ENCODE data around the gene LAMB3. TPM values are rescaled to one million over a fixed set of nuclear protein-coding genes. Genes with fewer than 3 reads are reported as not detected.
A peak's percentile ranks its signal among the peaks of the same experiment; 100 is the strongest.

Gene LAMB3
- total and polyA plus RNA-seq, 4 experiments from 2014 or later, result 0.18 to 0.69 (median 0.38) TPM; not detected in 1

DNA sequence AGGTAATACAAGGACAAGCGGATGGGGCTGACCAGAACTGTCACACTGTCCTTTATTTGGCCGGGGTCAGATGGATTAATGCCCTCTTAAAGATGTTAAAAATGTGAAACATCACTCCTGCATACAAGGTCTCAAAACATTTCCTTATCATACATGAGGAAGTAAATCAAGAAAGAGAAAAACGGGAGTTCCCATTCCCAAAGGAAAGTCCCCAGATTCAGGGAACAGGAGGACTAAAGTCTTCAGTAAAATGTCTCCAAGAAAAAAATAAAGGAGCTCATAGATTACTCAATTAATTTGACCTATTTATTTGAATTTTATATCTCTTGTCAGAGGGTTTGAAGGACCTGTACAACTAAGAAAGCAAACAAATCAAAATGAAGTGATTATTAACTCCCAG lies 39.0 kb upstream of the LAMB3 start:
- Mint-ChIP-seq H3K4me3 (no peak overlapping the region), H3K27me3 (peaks cover 0 to 2% of the 10 kb centered on the region in 2 donors), H3K9me3 (no peaks in the 10 kb centered on the region), H3K27ac (peak overlapping the region in 3 of 7 donors; percentile 23 to 38 (median 37)), H3K4me1 (peaks cover 30 to 36% (median 33%) of the 10 kb centered on the region in 4 donors), H3K36me3 (no peaks in the 10 kb centered on the region)
- H3K36me3 ChIP-seq (ENCODE audit: insufficient read depth, low read length), result no peaks in the 10 kb centered on the region
- intact Hi-C loops (cut with micrococcal nuclease), result loop anchor here (5.0 kb wide), 2 partner anchors 136 to 1039 kb away; partner anchors contain the start of gene UTP25
- DNase-seq, result no peak
- H3K27ac ChIP-seq (ENCODE audit: low read depth, low read length), result no peak overlapping the region
- POLR2A ChIA-PET (ENCODE audit: partially characterized antibody), result interaction anchor here (1.4 to 1.6 kb wide), 2 partner anchors 58 to 78 kb away, joined by 3 to 5 read pairs; no protein-coding TSS in a partner anchor
- CTCF ChIA-PET (ENCODE audit: partially characterized antibody), result interaction anchor here (0.8 to 11.1 kb wide), 17 partner anchors 9 to 132 kb away, joined by 3 to 124 read pairs (median 9); partner anchors contain the start of gene G0S2
- H3K27me3 ChIP-seq (ENCODE audit: insufficient read depth, low read length), result no peaks in the 10 kb centered on the region
- H3K4me3 ChIP-seq (ENCODE audit: low read length in 2 of 2), result no peak overlapping the region
- H3K9me3 ChIP-seq (ENCODE audit: control insufficient read depth in 1 of 2, low read length in 2 of 2), result no peaks in the 10 kb centered on the region
- peaks cover 31% of the 10 kb centered on the region for H3K4me1 ChIP-seq (ENCODE audit: insufficient read depth, low read length)

DNA sequence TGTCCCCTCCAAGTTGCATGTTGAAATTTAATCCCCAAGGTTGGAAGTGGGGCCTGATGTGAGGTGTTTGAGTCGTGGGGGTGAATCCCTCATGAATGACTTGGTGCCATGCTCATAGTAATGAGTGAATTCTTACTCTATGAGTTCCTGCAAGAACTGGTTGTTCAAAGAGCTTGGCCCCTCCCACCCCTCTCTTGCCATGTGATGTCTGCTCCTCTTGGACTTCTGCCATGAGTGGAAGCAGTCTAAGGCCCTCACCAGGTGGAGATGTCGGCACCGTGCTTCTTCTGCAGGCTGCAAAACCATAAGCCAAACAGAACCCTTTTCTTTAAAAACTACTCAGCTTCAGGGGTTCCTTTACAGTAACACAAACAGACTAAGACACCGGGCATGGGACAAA lies 37.3 kb upstream of the LAMB3 start:
- H3K9me3 Mint-ChIP-seq, result no peaks in the 10 kb centered on the region
- CTCF ChIA-PET (ENCODE audit: partially characterized antibody), result interaction anchor here (0.8 to 11.1 kb wide), 12 partner anchors 18 to 134 kb away, joined by 3 to 124 read pairs (median 4); no protein-coding TSS in a partner anchor
- no peak overlapping the region for H3K4me3 ChIP-seq (ENCODE audit: low read length in 2 of 2)
- H3K4me1 ChIP-seq (ENCODE audit: insufficient read depth, low read length), result peaks cover 48% of the 10 kb centered on the region
- H3K27me3 Mint-ChIP-seq, result peaks cover 0 to 2% of the 10 kb centered on the region in 2 donors
- H3K27ac ChIP-seq (ENCODE audit: low read depth, low read length), result no peak overlapping the region
- no peak overlapping the region for H3K4me3 Mint-ChIP-seq
- no peaks in the 10 kb centered on the region for H3K36me3 ChIP-seq (ENCODE audit: insufficient read depth, low read length)
- intact Hi-C loops (cut with micrococcal nuclease), result no loop called here
- H3K36me3 Mint-ChIP-seq, result no peaks in the 10 kb centered on the region
- no peaks in the 10 kb centered on the region for H3K27me3 ChIP-seq (ENCODE audit: insufficient read depth, low read length)
- POLR2A ChIA-PET (ENCODE audit: partially characterized antibody), result interaction anchor here (0.8 to 1.2 kb wide), 2 partner anchors 79 to 135 kb away, joined by 3 to 4 read pairs; no protein-coding TSS in a partner anchor
- H3K9me3 ChIP-seq (ENCODE audit: control insufficient read depth in 1 of 2, low read length in 2 of 2), result no peaks in the 10 kb centered on the region
- no peak for DNase-seq
- H3K27ac Mint-ChIP-seq, result peak overlapping the region in 3 of 7 donors; percentile 11 to 47 (median 39)
- peaks cover 44 to 51% (median 47%) of the 10 kb centered on the region in 4 donors for H3K4me1 Mint-ChIP-seq

DNA sequence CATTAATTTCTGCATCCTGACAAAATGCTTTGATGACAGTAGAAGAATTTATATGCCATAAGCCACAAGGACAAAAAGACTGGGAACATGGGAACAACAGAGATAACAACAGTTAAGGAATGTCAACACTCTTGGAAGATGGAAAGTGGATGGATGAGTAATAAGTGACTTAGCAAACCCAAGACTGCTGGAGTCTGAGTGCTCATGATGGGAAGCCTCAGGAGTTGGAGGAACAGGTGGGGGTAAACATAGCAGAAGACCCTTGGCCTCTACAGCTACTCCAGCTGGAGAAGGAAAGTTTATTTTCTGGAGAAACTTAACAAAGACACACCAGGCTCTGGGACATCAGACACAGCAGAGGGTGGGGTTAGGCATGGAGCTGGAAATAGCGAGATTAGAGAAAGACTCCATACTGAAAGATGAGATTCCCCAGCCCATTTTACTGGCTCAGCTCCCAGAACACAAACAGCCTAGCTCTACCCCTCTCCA lies 36.6 kb upstream of the LAMB3 start:
- intact Hi-C loops (cut with micrococcal nuclease), result no loop called here
- CTCF ChIA-PET (ENCODE audit: partially characterized antibody), result interaction anchor here (0.5 to 11.1 kb wide), 10 partner anchors 14 to 135 kb away, joined by 3 to 124 read pairs (median 4); partner anchors contain the start of gene G0S2
- Mint-ChIP-seq H3K27me3 (peaks cover 0 to 2% of the 10 kb centered on the region in 2 donors), H3K27ac (peak overlapping the region in 1 of 7 donors; percentile 28), H3K9me3 (no peaks in the 10 kb centered on the region), H3K4me1 (peaks cover 44 to 52% (median 50%) of the 10 kb centered on the region in 4 donors), H3K36me3 (no peaks in the 10 kb centered on the region), H3K4me3 (no peak overlapping the region)
- no peaks in the 10 kb centered on the region for H3K36me3 ChIP-seq (ENCODE audit: insufficient read depth, low read length)
- DNase-seq, result no peak
- H3K4me3 ChIP-seq (ENCODE audit: low read length in 2 of 2), result no peak overlapping the region
- H3K27ac ChIP-seq (ENCODE audit: low read depth, low read length), result no peak overlapping the region
- H3K27me3 ChIP-seq (ENCODE audit: insufficient read depth, low read length), result no peaks in the 10 kb centered on the region
- peaks cover 54% of the 10 kb centered on the region for H3K4me1 ChIP-seq (ENCODE audit: insufficient read depth, low read length)
- POLR2A ChIA-PET (ENCODE audit: partially characterized antibody), result interaction anchor here (0.8 to 1.2 kb wide), 2 partner anchors 79 to 135 kb away, joined by 3 to 4 read pairs; no protein-coding TSS in a partner anchor
- no peaks in the 10 kb centered on the region for H3K9me3 ChIP-seq (ENCODE audit: control insufficient read depth in 1 of 2, low read length in 2 of 2)

DNA sequence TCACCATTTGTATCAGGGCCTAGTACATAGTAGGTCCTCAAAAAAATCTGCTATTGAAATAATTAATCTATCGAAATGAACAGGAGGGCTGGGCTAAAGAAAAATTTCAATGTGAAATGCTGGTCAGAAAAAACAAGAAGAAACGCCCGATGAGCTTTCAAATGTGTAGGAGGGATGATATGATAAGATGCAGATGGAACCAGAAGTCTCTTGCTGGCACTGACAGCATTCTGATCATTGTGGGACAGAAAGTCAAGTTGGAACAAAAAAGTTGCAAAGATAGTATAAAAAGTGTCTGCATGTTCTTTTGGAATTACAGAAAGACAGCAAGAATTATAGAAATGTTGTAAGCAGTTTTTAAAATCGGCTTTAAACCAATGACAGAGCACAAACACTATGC lies 34.1 kb upstream of the LAMB3 start:
- Mint-ChIP-seq H3K36me3 (no peaks in the 10 kb centered on the region), H3K27me3 (no peaks in the 10 kb centered on the region), H3K4me3 (peak overlapping the region; percentile 6 to 88 (median 78)), H3K9me3 (no peaks in the 10 kb centered on the region), H3K27ac (peak overlapping the region in 6 of 7 donors; percentile 36 to 89 (median 66)), H3K4me1 (peaks cover 39 to 52% (median 41%) of the 10 kb centered on the region in 4 donors)
- peak overlapping the region in 1 of 2 donors; percentile 23 for H3K4me3 ChIP-seq (ENCODE audit: low read length in 2 of 2)
- H3K36me3 ChIP-seq (ENCODE audit: insufficient read depth, low read length), result no peaks in the 10 kb centered on the region
- H3K27ac ChIP-seq (ENCODE audit: low read depth, low read length), result peak overlapping the region; percentile 14
- intact Hi-C loops (cut with micrococcal nuclease), result no loop called here
- ChIA-PET CTCF (ENCODE audit: partially characterized antibody) (interaction anchor here (1.0 to 11.1 kb wide), 6 partner anchors 12 to 141 kb away, joined by 3 to 124 read pairs (median 4); no protein-coding TSS in a partner anchor), POLR2A (ENCODE audit: partially characterized antibody) (interaction anchor here (1.1 to 2.7 kb wide), 6 partner anchors 12 to 98 kb away, joined by 5 to 25 read pairs (median 6); partner anchors contain the start of genes C1orf74, G0S2 and LAMB3)
- no peak for DNase-seq
- H3K9me3 ChIP-seq (ENCODE audit: control insufficient read depth in 1 of 2, low read length in 2 of 2), result no peaks in the 10 kb centered on the region
- H3K27me3 ChIP-seq (ENCODE audit: insufficient read depth, low read length), result no peaks in the 10 kb centered on the region
- H3K4me1 ChIP-seq (ENCODE audit: insufficient read depth, low read length), result peaks cover 46% of the 10 kb centered on the region

DNA sequence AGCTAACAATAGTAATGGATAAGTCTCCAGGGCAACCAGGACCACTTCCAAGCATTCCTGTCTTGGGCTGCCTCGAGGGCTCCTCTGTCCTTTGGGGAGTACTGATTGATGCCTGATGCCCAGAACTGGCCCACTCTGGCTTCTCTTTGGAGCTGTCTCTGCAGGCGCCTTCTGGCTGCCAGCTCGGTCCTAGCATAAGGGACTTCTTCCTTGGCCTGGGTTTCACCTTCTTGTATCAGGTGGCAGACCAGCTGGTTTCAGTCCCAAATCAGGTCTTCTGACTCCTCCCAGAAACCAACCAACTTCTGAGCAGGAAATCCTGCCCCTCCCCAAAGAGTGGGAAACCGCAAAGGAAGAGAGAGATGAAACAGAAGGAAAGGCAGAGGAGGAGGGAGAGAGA lies 33.6 kb upstream of the LAMB3 start:
- DNase-seq, result peak; percentile 33 to 56 (median 54)
- intact Hi-C loops (cut with micrococcal nuclease), result no loop called here
- CTCF ChIA-PET (ENCODE audit: partially characterized antibody), result interaction anchor here (1.0 to 11.1 kb wide), 6 partner anchors 12 to 141 kb away, joined by 3 to 124 read pairs (median 4); no protein-coding TSS in a partner anchor
- Mint-ChIP-seq H3K4me3 (peak overlapping the region; percentile 68 to 88 (median 78)), H3K36me3 (no peaks in the 10 kb centered on the region), H3K4me1 (peaks cover 39 to 52% (median 41%) of the 10 kb centered on the region in 4 donors), H3K9me3 (no peaks in the 10 kb centered on the region), H3K27ac (peak overlapping the region; percentile 36 to 89 (median 81)), H3K27me3 (no peaks in the 10 kb centered on the region)
- POLR2A ChIA-PET (ENCODE audit: partially characterized antibody), result interaction anchor here (1.1 to 2.7 kb wide), 6 partner anchors 11 to 98 kb away, joined by 5 to 25 read pairs (median 6); partner anchors contain the start of genes C1orf74, G0S2 and LAMB3
- no peaks in the 10 kb centered on the region for H3K27me3 ChIP-seq (ENCODE audit: insufficient read depth, low read length)
- H3K9me3 ChIP-seq (ENCODE audit: control insufficient read depth in 1 of 2, low read length in 2 of 2), result no peaks in the 10 kb centered on the region
- peaks cover 46% of the 10 kb centered on the region for H3K4me1 ChIP-seq (ENCODE audit: insufficient read depth, low read length)
- H3K4me3 ChIP-seq (ENCODE audit: low read length in 2 of 2), result peak overlapping the region; percentile 23 to 32
- H3K27ac ChIP-seq (ENCODE audit: low read depth, low read length), result peak overlapping the region; percentile 14
- no peaks in the 10 kb centered on the region for H3K36me3 ChIP-seq (ENCODE audit: insufficient read depth, low read length)

DNA sequence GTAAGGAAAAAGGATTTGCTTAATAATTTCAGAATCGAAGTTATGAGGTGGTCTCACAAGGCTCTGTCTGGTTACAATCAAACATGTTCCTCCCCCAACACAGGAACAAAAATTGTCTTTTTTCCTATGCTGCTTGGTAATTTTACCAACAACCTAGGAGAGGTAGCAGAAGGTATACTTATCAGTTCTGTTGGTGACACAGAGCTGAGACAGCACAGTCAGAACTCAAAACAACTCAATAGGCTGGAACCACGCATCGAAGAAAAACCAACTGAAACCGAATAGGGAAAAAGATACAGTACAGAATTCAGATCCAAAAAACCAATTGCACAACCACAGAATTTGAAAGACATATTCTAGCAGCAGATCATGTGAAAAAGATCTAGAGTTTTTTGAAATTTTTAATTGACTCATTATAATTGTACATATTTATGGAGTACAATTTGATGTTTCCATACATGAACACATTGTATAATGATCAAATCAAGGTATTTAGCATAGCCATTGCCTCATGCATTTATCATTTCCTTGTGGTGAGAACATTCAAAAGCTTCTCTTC lies 26.8 kb upstream of the LAMB3 start:
- CTCF ChIA-PET (ENCODE audit: partially characterized antibody), result no interaction called here
- Histone ChIP-seq H3K36me3 (ENCODE audit: insufficient read depth, low read length) (no peaks in the 10 kb centered on the region), H3K27ac (ENCODE audit: low read depth, low read length) (no peak overlapping the region), H3K9me3 (ENCODE audit: control insufficient read depth in 1 of 2, low read length in 2 of 2) (no peaks in the 10 kb centered on the region), H3K27me3 (ENCODE audit: insufficient read depth, low read length) (no peaks in the 10 kb centered on the region), H3K4me1 (ENCODE audit: insufficient read depth, low read length) (peaks cover 29% of the 10 kb centered on the region), H3K4me3 (ENCODE audit: low read length in 2 of 2) (no peak overlapping the region)
- Mint-ChIP-seq H3K27me3 (peaks cover 8 to 14% of the 10 kb centered on the region in 2 donors), H3K4me1 (peaks cover 14 to 40% (median 25%) of the 10 kb centered on the region in 4 donors), H3K36me3 (no peaks in the 10 kb centered on the region), H3K4me3 (no peak overlapping the region), H3K27ac (no peak overlapping the region), H3K9me3 (peaks cover 0 to 2% (median 0%) of the 10 kb centered on the region in 8 donors)
- POLR2A ChIA-PET (ENCODE audit: partially characterized antibody), result no interaction called here
- intact Hi-C loops (cut with micrococcal nuclease), result no loop called here
- DNase-seq, result no peak

All from CD4-positive, alpha-beta memory T cell (primary cell).